ENCODE data around the gene RSPH1.

GRCh38 chr21:42495027-42495426, 997 bp downstream of the RSPH1 start:
- TF ChIP-seq EZH2 (IDR thresholded peaks at IDR 0.05) (no peak), POLR2AphosphoS5 (IDR thresholded peaks at IDR 0.05; ENCODE audit: borderline replicate concordance, low read depth, low read length) (no peak)
